ENCODE results near the gene C6orf89.
A peak's percentile ranks its signal among the peaks of the same experiment; 100 is the strongest.
"Not testable (repeated sequence)": the region's sequence is repeated elsewhere in the genome, so short reads cannot be mapped to it uniquely, and the experiment has no call there.

C6orf89 gene

GRCh38 chr6:36947570-36948351 lies 62.0 kb downstream of the C6orf89 start:
- no peak for DNase-seq
- ATAC-seq: peak; percentile 36

GRCh38 chr6:36949076-36949475 lies 63.3 kb downstream of the C6orf89 start:
- not testable (repeated sequence) for ATAC-seq

GRCh38 chr6:36949636-36950035 lies 63.9 kb downstream of the C6orf89 start:
- ATAC-seq (no peak), DNase-seq (no peak)

More at GRCh38 chr6:36949076-36949475, 63.3 kb downstream of the C6orf89 start:
- not testable (repeated sequence) for DNase-seq

- ATAC-seq (no peak), DNase-seq (no peak)
These were observed 68.1 kb downstream of the C6orf89 start for GRCh38 chr6:36953931-36954261.

- DNase-seq: no peak
- peak; percentile 45 for ATAC-seq
These were observed 68.6 kb downstream of the C6orf89 start, which contains the start of gene PI16 for GRCh38 chr6:36954262-36954931. PI16 (plus strand) TSS chr6:36954738; CDS start chr6:36954761, 23 bp downstream.

GRCh38 chr6:36955136-36955535 lies 69.4 kb downstream of the C6orf89 start:
- ATAC-seq: no peak

GRCh38 chr6:36955671-36956445 lies 70.1 kb downstream of the C6orf89 start:
- DNase-seq (no peak), ATAC-seq (no peak)

More at GRCh38 chr6:36955136-36955535, 69.4 kb downstream of the C6orf89 start:
- no peak for DNase-seq

GRCh38 chr6:36956446-36956820 lies 70.7 kb downstream of the C6orf89 start:
- ATAC-seq (no peak), DNase-seq (no peak)

GRCh38 chr6:36957773-36958271 lies 72.1 kb downstream of the C6orf89 start:
- ATAC-seq (no peak), DNase-seq (no peak)

GRCh38 chr6:36958775-36959554 lies 73.2 kb downstream of the C6orf89 start:
- ATAC-seq (no peak), DNase-seq (no peak)

- no peak for DNase-seq
These were observed 74.0 kb downstream of the C6orf89 start for GRCh38 chr6:36959555-36960250.

GRCh38 chr6:36961441-36962435 lies 76.0 kb downstream of the C6orf89 start:
- DNase-seq (no peak), ATAC-seq (no peak)

More at GRCh38 chr6:36959555-36960250, 74.0 kb downstream of the C6orf89 start:
- no peak for ATAC-seq

GRCh38 chr6:36962874-36963273 lies 77.1 kb downstream of the C6orf89 start:
- DNase-seq (peak; percentile 76), ATAC-seq (no peak)

- DNase-seq (no peak), ATAC-seq (peak; percentile 13)
These were observed 77.9 kb downstream of the C6orf89 start for GRCh38 chr6:36963451-36964290.

- ATAC-seq (no peak), DNase-seq (no peak)
These were observed 78.6 kb downstream of the C6orf89 start for GRCh38 chr6:36964349-36964748.

GRCh38 chr6:36964908-36965307 lies 79.2 kb downstream of the C6orf89 start:
- DNase-seq: no peak
- ATAC-seq: no peak

- DNase-seq (no peak), ATAC-seq (no peak)
These were observed 81.5 kb downstream of the C6orf89 start for GRCh38 chr6:36967301-36967700.

- no peak for DNase-seq
- no peak for ATAC-seq
These were observed 82.0 kb downstream of the C6orf89 start for GRCh38 chr6:36967757-36968156.

Data from stimulated activated naive CD8-positive, alpha-beta T cell treated with anti-CD3 and anti-CD28 coated beads, Interleukin-15, Interleukin-2, amounts not matched to agents 100 U/mL and 50 U/mL, for 24 hours (primary cell).